A549 (cell line): ENCODE results near the gene WSCD2.

Source experiments
- CTCF ChIP-seq: fragments of >200 bp; sonication (Bioruptor Twin); formaldehyde crosslinking; IDR thresholded peaks from 3 replicates; pipeline ENCODE4 v1.5.1; 2016
- EP300 ChIP-seq, 2 experiments: fragments of >200 bp; sonication (Bioruptor Twin); formaldehyde crosslinking; IDR thresholded peaks; 2 replicates in 1 of 2; 3 replicates in 1 of 2; pipeline ENCODE4 v1.6.1; 2016 to 2017
- JUNB ChIP-seq: fragments of >200 bp; sonication (Bioruptor Twin); formaldehyde crosslinking; IDR thresholded peaks from 2 replicates; pipeline ENCODE4 v1.6.1; 2016
- MAX ChIP-seq: IDR thresholded peaks from 2 replicates; pipeline ENCODE4 v1.6.1; 2012
- POLR2A ChIP-seq: IDR thresholded peaks from 2 replicates; pipeline ENCODE4 v1.6.1; 2012; ENCODE audit warnings: mild to moderate bottlenecking, low read length
- RFX5 ChIP-seq: fragments of 450-650 bp; IDR thresholded peaks from 2 replicates; pipeline ENCODE4 v1.7.1; 2014; ENCODE audit warnings: antibody characterized with exemption, mild to moderate bottlenecking, moderate library complexity
- USF2 ChIP-seq: fragments of 450-650 bp; IDR thresholded peaks from 2 replicates; pipeline ENCODE4 v1.6.1; 2014; ENCODE audit warnings: antibody characterized with exemption

- no peak for TF ChIP-seq MAX
- TF ChIP-seq CTCF, result no peak
- TF ChIP-seq EP300 (IDR thresholded peaks at IDR 0.05), result no peak
- TF ChIP-seq RFX5, result no peak
- no peak for TF ChIP-seq USF2
- TF ChIP-seq POLR2A, result no peak
- TF ChIP-seq JUNB, result no peak
Observed at GRCh38 chr12:108162207-108162606, 33.1 kb downstream of the WSCD2 start.
